Natural killer cell (primary cell): ENCODE data around the gene ATP6V0E2. TPM values are rescaled to one million over a fixed set of nuclear protein-coding genes. Genes with fewer than 3 reads are reported as not detected.
A peak's percentile ranks its signal among the peaks of the same experiment; 100 is the strongest.

ENCODE experiments used
- ATAC-seq, 3 donors: fragments of 150-1000 bp in 2 of 3; fragments of 200-7000 bp in 1 of 3; cut with Tn5 transposase; 1 replicate in 1 of 3; 2 replicates in 2 of 3; pipeline ENCODE4 v1.10.0; 2021; ENCODE audit warnings: mild to moderate bottlenecking in 2 of 3, moderate library complexity in 2 of 3
- DNase-seq, 2 donors: peaks; one replicate each; pipeline versions ENCODE4 v3.0.0 to v3.0.0-alpha.2; 2013 to 2021; ENCODE audit warnings: mixed read lengths in 1 of 2
- H3K27ac ChIP-seq: one replicate; pipeline ENCODE4 v1.5.1; 2013; ENCODE audit warnings: mild to moderate bottlenecking, low read length
- H3K27me3 ChIP-seq: one replicate; pipeline ENCODE4 v1.6.1; 2013; ENCODE audit warnings: low read length; ENCODE audit not compliant: control insufficient read depth, insufficient read depth
- H3K36me3 ChIP-seq: one replicate; pipeline ENCODE4 v1.6.1; 2013; ENCODE audit warnings: low read length; ENCODE audit not compliant: control insufficient read depth, insufficient read depth
- H3K4me1 ChIP-seq: one replicate; pipeline ENCODE4 v1.6.1; 2013; ENCODE audit warnings: low read length; ENCODE audit not compliant: control insufficient read depth, insufficient read depth
- H3K4me3 ChIP-seq: one replicate; pipeline ENCODE4 v1.5.1; 2013; ENCODE audit warnings: low read length
- H3K9me3 ChIP-seq: one replicate; pipeline ENCODE4 v1.6.1; 2013; ENCODE audit warnings: low read length; ENCODE audit not compliant: control insufficient read depth, insufficient read depth
- H3K27ac Mint-ChIP-seq, 2 donors: one replicate each; pipeline ENCODE4 v1.8.0; 2022; ENCODE audit warnings: mild to moderate bottlenecking in 2 of 2, mixed read lengths in 2 of 2, moderate library complexity in 1 of 2
- H3K27me3 Mint-ChIP-seq, 2 donors: one replicate each; pipeline ENCODE4 v1.8.0; 2022; ENCODE audit warnings: low read depth in 2 of 2, mixed read lengths in 2 of 2
- H3K36me3 Mint-ChIP-seq: one replicate; pipeline ENCODE4 v1.8.0; 2022; ENCODE audit warnings: mixed read lengths
- H3K4me1 Mint-ChIP-seq, 2 donors: one replicate each; pipeline ENCODE4 v1.8.0; 2022; ENCODE audit warnings: mixed read lengths in 2 of 2
- H3K4me3 Mint-ChIP-seq: one replicate; pipeline ENCODE4 v1.8.0; 2022; ENCODE audit warnings: mild to moderate bottlenecking, moderate library complexity, mixed read lengths
- H3K9me3 Mint-ChIP-seq, 2 donors: one replicate each; pipeline ENCODE4 v1.8.0; 2022; ENCODE audit warnings: mixed read lengths in 2 of 2
- WGBS: methylation state at CpG from one replicate; pipeline ENCODE4 v1.1.7; 2013; ENCODE audit warnings: missing lambda C conversion rate; ENCODE audit not compliant: insufficient coverage; 5-methylcytosine and 5-hydroxymethylcytosine counted together
- intact Hi-C: fragments of 100-400 bp; cut with micrococcal nuclease; formaldehyde crosslinking; loops from one replicate; pipeline ENCODE4 v1.14.2; 2022
- total RNA-seq, 4 donors: library from RNA; stranded (reverse); fragments of 120-200 nt in 1 of 4; gene quantifications; one replicate each; pipeline versions ENCODE4 v1.2.3 to v1.2.4, GENCODE V29; 2013 to 2022
- TF ChIP-seq, protein P1 (sequence below): fragments of 200-600 bp; IDR thresholded peaks from one replicate; pipeline ENCODE4 v1.8.0; 2022; ENCODE audit warnings: antibody characterized with exemption

The ATP6V0E2 gene
- total RNA-seq, 3 donors from 2014 or later (not counting 1 experiment from before 2014, with no cell fraction given), result 23.2 to 39.4 (median 34.9) TPM

DNA sequence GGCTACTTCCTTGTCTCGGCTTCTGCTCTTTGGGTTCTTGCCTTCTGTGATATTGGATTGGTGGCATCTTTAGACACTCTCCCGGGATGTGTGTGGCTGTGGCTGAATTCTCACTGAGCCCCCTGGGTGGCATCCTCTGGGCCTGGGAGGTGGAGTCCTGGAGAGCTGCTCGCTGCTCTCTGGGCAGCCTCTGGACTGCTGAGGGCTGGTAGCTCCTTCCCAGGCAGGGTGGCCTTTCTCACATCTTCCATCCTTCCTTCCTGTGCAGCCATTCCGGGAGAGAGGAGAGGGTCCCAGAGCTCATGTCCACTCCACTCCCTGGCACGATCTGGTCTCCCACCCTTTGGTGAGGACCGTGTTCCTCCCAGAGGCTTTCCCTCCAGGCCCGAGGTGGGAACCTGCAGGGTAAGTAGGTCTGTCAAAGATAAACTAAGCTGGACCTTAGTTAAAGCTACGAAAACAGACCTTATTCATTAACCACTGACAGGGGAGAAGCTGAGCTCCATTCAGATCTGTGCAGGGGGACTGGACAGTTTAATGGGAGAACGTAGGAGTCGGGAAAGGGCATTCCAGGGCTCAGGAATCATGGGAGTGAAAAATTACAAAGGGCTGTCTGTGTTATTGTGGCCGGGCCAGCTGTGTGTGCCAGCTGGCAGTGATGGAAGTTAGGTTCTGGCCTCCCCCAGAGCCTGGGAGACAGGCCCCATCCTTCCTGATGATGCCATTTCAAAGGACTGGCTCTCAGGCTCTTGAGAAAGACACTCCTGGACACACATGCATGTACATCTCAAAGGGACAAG is 8.7 kb downstream of the ATP6V0E2 start:
- Mint-ChIP-seq H3K4me3 (no peak overlapping the region), H3K9me3 (no peaks in the 10 kb centered on the region), H3K36me3 (no peaks in the 10 kb centered on the region), H3K4me1 (peaks cover 6 to 15% of the 10 kb centered on the region in 2 donors), H3K27ac (no peak overlapping the region), H3K27me3 (no peaks in the 10 kb centered on the region)
- no peaks in the 10 kb centered on the region for H3K9me3 ChIP-seq
- intact Hi-C loops, result no loop called here
- TF ChIP-seq, protein P1, sequence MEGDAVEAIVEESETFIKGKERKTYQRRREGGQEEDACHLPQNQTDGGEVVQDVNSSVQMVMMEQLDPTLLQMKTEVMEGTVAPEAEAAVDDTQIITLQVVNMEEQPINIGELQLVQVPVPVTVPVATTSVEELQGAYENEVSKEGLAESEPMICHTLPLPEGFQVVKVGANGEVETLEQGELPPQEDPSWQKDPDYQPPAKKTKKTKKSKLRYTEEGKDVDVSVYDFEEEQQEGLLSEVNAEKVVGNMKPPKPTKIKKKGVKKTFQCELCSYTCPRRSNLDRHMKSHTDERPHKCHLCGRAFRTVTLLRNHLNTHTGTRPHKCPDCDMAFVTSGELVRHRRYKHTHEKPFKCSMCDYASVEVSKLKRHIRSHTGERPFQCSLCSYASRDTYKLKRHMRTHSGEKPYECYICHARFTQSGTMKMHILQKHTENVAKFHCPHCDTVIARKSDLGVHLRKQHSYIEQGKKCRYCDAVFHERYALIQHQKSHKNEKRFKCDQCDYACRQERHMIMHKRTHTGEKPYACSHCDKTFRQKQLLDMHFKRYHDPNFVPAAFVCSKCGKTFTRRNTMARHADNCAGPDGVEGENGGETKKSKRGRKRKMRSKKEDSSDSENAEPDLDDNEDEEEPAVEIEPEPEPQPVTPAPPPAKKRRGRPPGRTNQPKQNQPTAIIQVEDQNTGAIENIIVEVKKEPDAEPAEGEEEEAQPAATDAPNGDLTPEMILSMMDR, result no peak
- no peak overlapping the region for H3K4me3 ChIP-seq
- no peak overlapping the region for H3K27ac ChIP-seq
- ATAC-seq (no peak), DNase-seq (no peak)
- WGBS, result 92% methylated on average over 11 of the region's 11 CpGs
- H3K27me3 ChIP-seq, result no peaks in the 10 kb centered on the region
- H3K36me3 ChIP-seq, result peaks cover 2% of the 10 kb centered on the region
- H3K4me1 ChIP-seq, result peaks cover 7% of the 10 kb centered on the region

DNA sequence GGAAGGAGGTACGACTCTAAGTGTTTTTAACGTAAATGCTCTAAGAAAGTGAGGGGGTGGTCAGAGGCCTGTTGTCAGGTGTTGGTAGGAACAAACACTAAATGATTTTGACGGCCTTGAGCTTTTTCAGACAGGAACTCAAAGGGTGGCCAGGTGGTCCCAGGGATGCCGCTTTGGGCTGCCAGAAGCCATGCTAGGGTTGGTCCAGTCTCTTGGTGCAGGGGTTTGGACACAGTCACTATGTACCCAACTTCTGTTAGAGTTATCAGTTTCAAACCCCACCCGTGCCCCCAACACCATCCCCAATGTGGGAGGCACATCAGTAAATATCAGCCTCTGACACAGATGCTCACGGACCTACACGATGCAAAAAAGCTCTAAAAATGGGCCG is 9.3 kb downstream of the ATP6V0E2 start:
- no peaks in the 10 kb centered on the region for H3K36me3 Mint-ChIP-seq
- peaks cover 6 to 15% of the 10 kb centered on the region in 2 donors for H3K4me1 Mint-ChIP-seq
- no peaks in the 10 kb centered on the region for H3K9me3 ChIP-seq
- H3K36me3 ChIP-seq, result peaks cover 2% of the 10 kb centered on the region
- H3K4me3 ChIP-seq, result no peak overlapping the region
- ATAC-seq (no peak), DNase-seq (peak in 1 of 2 donors; percentile 1)
- H3K4me1 ChIP-seq, result peaks cover 7% of the 10 kb centered on the region
- intact Hi-C loops, result no loop called here
- TF ChIP-seq, protein P1, result no peak
- no peaks in the 10 kb centered on the region for H3K27me3 Mint-ChIP-seq
- H3K27ac Mint-ChIP-seq, result peak overlapping the region in 1 of 2 donors; percentile 44
- no peaks in the 10 kb centered on the region for H3K9me3 Mint-ChIP-seq
- no peaks in the 10 kb centered on the region for H3K27me3 ChIP-seq
- no peak overlapping the region for H3K27ac ChIP-seq
- H3K4me3 Mint-ChIP-seq, result no peak overlapping the region
- 67% methylated on average over 8 of the region's 8 CpGs for WGBS

DNA sequence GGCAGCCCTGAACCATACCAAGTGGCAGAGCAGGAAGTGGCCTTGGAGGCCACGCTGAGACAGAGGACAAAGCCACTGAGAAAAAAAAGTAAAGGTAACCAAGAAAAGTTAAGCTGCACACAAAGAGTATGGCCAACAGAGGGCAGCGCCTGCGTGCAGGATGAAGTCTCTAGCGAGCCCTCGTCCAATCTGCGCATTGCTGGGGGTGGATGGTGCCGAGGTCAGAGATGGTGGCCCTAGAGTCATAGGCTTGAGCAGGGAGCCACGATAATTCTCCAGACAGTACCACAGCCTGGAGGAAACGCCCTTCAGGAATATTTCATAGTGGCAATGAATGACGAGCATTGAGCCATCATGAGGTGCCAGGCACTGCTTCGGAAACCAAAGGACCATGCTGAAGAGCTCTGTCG is 9.7 kb downstream of the ATP6V0E2 start:
- Mint-ChIP-seq H3K4me1 (peaks cover 6 to 15% of the 10 kb centered on the region in 2 donors), H3K9me3 (no peaks in the 10 kb centered on the region), H3K27ac (peak overlapping the region in 1 of 2 donors; percentile 44), H3K27me3 (no peaks in the 10 kb centered on the region), H3K36me3 (no peaks in the 10 kb centered on the region), H3K4me3 (no peak overlapping the region)
- no peak overlapping the region for H3K27ac ChIP-seq
- peaks cover 2% of the 10 kb centered on the region for H3K36me3 ChIP-seq
- DNase-seq (peak in 1 of 2 donors; percentile 75), ATAC-seq (peak; percentile 48 to 84 (median 61))
- intact Hi-C loops, result no loop called here
- 32% methylated on average over 12 of the region's 12 CpGs for WGBS
- no peaks in the 10 kb centered on the region for H3K9me3 ChIP-seq
- no peak overlapping the region for H3K4me3 ChIP-seq
- peaks cover 7% of the 10 kb centered on the region for H3K4me1 ChIP-seq
- TF ChIP-seq, protein P1, result peak; percentile 45
- no peaks in the 10 kb centered on the region for H3K27me3 ChIP-seq
